H1 (cell line): ENCODE measurements around the gene MAP3K6. TPM values are rescaled to one million over a fixed set of nuclear protein-coding genes. Genes with fewer than 3 reads are reported as not detected.
A peak's percentile ranks its signal among the peaks of the same experiment; 100 is the strongest.

Experiments
- CTCF ChIA-PET: fragments of 300-600 bp; sonication (Branson Sonifier 250); formaldehyde crosslinking; loops from one replicate; lab custom pipeline; 2021; ENCODE audit not compliant: partially characterized antibody; lab: Charles Lee
- POLR2A ChIA-PET: fragments of 300-600 bp; sonication (Branson Sonifier 250); formaldehyde crosslinking; loops from one replicate; lab custom pipeline; 2021; ENCODE audit warnings: inconsistent platforms; ENCODE audit not compliant: partially characterized antibody; lab: Charles Lee
- DNase-seq, 2 experiments: peaks; one replicate each; pipeline versions ENCODE4 v3.0.0 to v3.0.0-alpha.2; 2010 to 2022; ENCODE audit warnings: low spot score in 2 of 2, low read depth in 1 of 2, mixed read lengths in 1 of 2
- FAIRE-seq: peaks from 2 replicates; lab custom pipeline; 2011; peaks lifted over from hg19 to GRCh38; lab: Jason Lieb, UNC
- H2AFZ ChIP-seq: 2 replicates; pipeline ENCODE4 v1.8.1; 2012; ENCODE audit warnings: low read length, inconsistent platforms
- H2AK5ac ChIP-seq: 2 replicates; pipeline ENCODE4 v1.6.1; 2013; ENCODE audit warnings: low read depth, low read length
- H2BK120ac ChIP-seq: replicated peaks from 2 replicates; pipeline ENCODE3; 2013; ENCODE audit warnings: low read depth, low read length, inconsistent platforms
- H2BK12ac ChIP-seq: 2 replicates; pipeline ENCODE4 v1.6.1; 2013; ENCODE audit warnings: low read depth, low read length
- H2BK15ac ChIP-seq: 2 replicates; pipeline ENCODE4 v1.6.1; 2013; ENCODE audit warnings: low read length
- H2BK20ac ChIP-seq: 2 replicates; pipeline ENCODE4 v1.6.1; 2013; ENCODE audit warnings: low read length
- H2BK5ac ChIP-seq: 2 replicates; pipeline ENCODE4 v1.6.1; 2013; ENCODE audit warnings: low read depth, low read length
- H3K14ac ChIP-seq: 2 replicates; pipeline ENCODE4 v1.6.1; 2013; ENCODE audit warnings: inconsistent platforms; ENCODE audit not compliant: insufficient read length
- H3K18ac ChIP-seq: 2 replicates; pipeline ENCODE4 v1.6.1; 2013; ENCODE audit warnings: low read length; ENCODE audit errors: extremely low read depth
- H3K23ac ChIP-seq: 2 replicates; pipeline ENCODE4 v1.6.1; 2013; ENCODE audit warnings: inconsistent platforms; ENCODE audit not compliant: insufficient read length
- H3K23me2 ChIP-seq: 2 replicates; pipeline ENCODE4 v1.6.1; 2013; ENCODE audit warnings: low read depth, low read length
- H3K27ac ChIP-seq: 2 replicates; pipeline ENCODE4 v1.6.1; 2011; ENCODE audit warnings: low read depth, low read length, inconsistent platforms
- H3K27me3 ChIP-seq, 4 experiments: replicated peaks in 1 of 4; 1 replicate in 1 of 4; 2 replicates in 3 of 4; pipeline versions ENCODE4 v1.6.1 to v1.8.1; 2011 to 2013; ENCODE audit warnings: low read length in 3 of 4, mild to moderate bottlenecking in 3 of 4, inconsistent platforms in 2 of 4, mixed read lengths in 2 of 4, moderate library complexity in 1 of 4; ENCODE audit not compliant: control insufficient read depth in 3 of 4, insufficient read depth in 3 of 4; ENCODE audit errors: extremely low read depth in 1 of 4
- H3K36me3 ChIP-seq, 4 experiments: 2 replicates each; pipeline versions ENCODE4 v1.6.1 to v1.8.1; 2011 to 2013; ENCODE audit warnings: mild to moderate bottlenecking in 4 of 4, low read length in 3 of 4, moderate library complexity in 2 of 4, control low read depth in 1 of 4, inconsistent platforms in 1 of 4; ENCODE audit not compliant: insufficient read depth in 4 of 4, control insufficient read depth in 2 of 4
- H3K4ac ChIP-seq: replicated peaks from 2 replicates; pipeline ENCODE3; 2013; ENCODE audit warnings: low read length, low read depth, mixed read lengths, inconsistent platforms; ENCODE audit not compliant: insufficient read length
- H3K4me1 ChIP-seq, 4 experiments: replicated peaks in 1 of 4; 1 replicate in 1 of 4; 2 replicates in 3 of 4; pipeline versions ENCODE4 v1.6.1 to v1.8.1; 2011 to 2013; ENCODE audit warnings: low read length in 3 of 4, inconsistent platforms in 2 of 4, mixed read lengths in 1 of 4; ENCODE audit not compliant: insufficient read depth in 4 of 4, control insufficient read depth in 3 of 4
- H3K4me2 ChIP-seq, 2 experiments: 2 replicates each; pipeline versions ENCODE4 v1.6.1 to v1.8.1; 2011 to 2013; ENCODE audit warnings: low read depth in 2 of 2, low read length in 2 of 2, control low read depth in 1 of 2, inconsistent platforms in 1 of 2, mild to moderate bottlenecking in 1 of 2; ENCODE audit not compliant: insufficient read depth in 1 of 2
- H3K4me3 ChIP-seq, 4 experiments: fragments of 200-600, 300-600 bp in 1 of 4; sonication (generic), shearing (Covaris generic), sonication (Bioruptor Twin) in 1 of 4; 2 replicates each; pipeline versions ENCODE4 v1.5.1 to v1.8.1; 2011 to 2016; ENCODE audit warnings: low read length in 4 of 4, low read depth in 3 of 4, control low read depth in 2 of 4, inconsistent platforms in 2 of 4, mild to moderate bottlenecking in 2 of 4, mixed read lengths in 1 of 4, moderate library complexity in 1 of 4; ENCODE audit not compliant: insufficient read depth in 2 of 4; ENCODE audit errors: extremely low read depth in 1 of 4
- H3K56ac ChIP-seq: replicated peaks from 2 replicates; pipeline ENCODE3; 2013; ENCODE audit warnings: low read depth, mild to moderate bottlenecking, mixed read lengths, low read length, inconsistent platforms; ENCODE audit not compliant: insufficient read length
- H3K79me1 ChIP-seq: 2 replicates; pipeline ENCODE4 v1.6.1; 2013; ENCODE audit warnings: low read depth, low read length, control low read depth
- H3K79me2 ChIP-seq, 2 experiments: 2 replicates each; pipeline versions ENCODE4 v1.6.1 to v1.8.1; 2012 to 2013; ENCODE audit warnings: low read length in 2 of 2, mild to moderate bottlenecking in 2 of 2, inconsistent platforms in 1 of 2; ENCODE audit not compliant: insufficient read depth in 2 of 2, control insufficient read depth in 1 of 2
- H3K9ac ChIP-seq, 4 experiments: replicated peaks in 1 of 4; 1 replicate in 1 of 4; 2 replicates in 3 of 4; pipeline versions ENCODE4 v1.6.1 to v1.8.1; 2011 to 2013; ENCODE audit warnings: low read depth in 3 of 4, low read length in 3 of 4, control low read depth in 2 of 4, mild to moderate bottlenecking in 2 of 4, moderate library complexity in 2 of 4, inconsistent platforms in 1 of 4; ENCODE audit errors: extremely low read depth in 1 of 4
- H3K9me3 ChIP-seq, 2 experiments: 2 replicates each; pipeline versions ENCODE4 v1.6.1 to v1.8.1; 2012 to 2013; ENCODE audit warnings: mild to moderate bottlenecking in 2 of 2, moderate library complexity in 2 of 2, control low read depth in 1 of 2, inconsistent platforms in 1 of 2, low read depth in 1 of 2, low read length in 1 of 2, mixed read lengths in 1 of 2; ENCODE audit not compliant: insufficient read depth in 2 of 2
- H4K20me1 ChIP-seq, 2 experiments: replicated peaks in 1 of 2; 2 replicates each; pipeline versions ENCODE3 to v1.8.1; 2011 to 2013; ENCODE audit warnings: inconsistent platforms in 2 of 2, low read length in 2 of 2, mild to moderate bottlenecking in 1 of 2; ENCODE audit not compliant: insufficient read depth in 2 of 2, control insufficient read depth in 1 of 2
- H4K5ac ChIP-seq: 2 replicates; pipeline ENCODE4 v1.6.1; 2013; ENCODE audit warnings: low read length, low read depth, mixed read lengths, inconsistent platforms; ENCODE audit not compliant: insufficient read length
- H4K8ac ChIP-seq: 2 replicates; pipeline ENCODE4 v1.8.0; 2013; ENCODE audit warnings: mild to moderate bottlenecking, moderate library complexity, low read length, inconsistent platforms; ENCODE audit not compliant: insufficient read depth; ENCODE audit errors: extremely low read depth
- H4K91ac ChIP-seq: replicated peaks from 2 replicates; pipeline ENCODE3; 2013; ENCODE audit warnings: low read length, mixed read lengths, inconsistent platforms; ENCODE audit not compliant: insufficient read length
- BACH1 ChIP-seq: IDR thresholded peaks from 2 replicates; pipeline ENCODE4 v1.6.1; 2012; ENCODE audit warnings: low read length, improper control_type of control experiment
- GABPA ChIP-seq: IDR thresholded peaks from 2 replicates; pipeline ENCODE4 v1.6.1; 2011; ENCODE audit warnings: mild to moderate bottlenecking, low read length, moderate library complexity, borderline replicate concordance; ENCODE audit not compliant: insufficient read depth
- HDAC6 ChIP-seq: IDR thresholded peaks from one replicate; pipeline ENCODE4 v1.7.1; 2012; ENCODE audit warnings: low read depth, mild to moderate bottlenecking, inconsistent platforms, low read length, moderate library complexity
- KDM4A ChIP-seq: IDR thresholded peaks from one replicate; pipeline ENCODE4 v1.7.1; 2012; ENCODE audit warnings: low read depth, mild to moderate bottlenecking, moderate library complexity, low read length, inconsistent platforms; ENCODE audit not compliant: severe bottlenecking
- NRF1 ChIP-seq: IDR thresholded peaks from 2 replicates; pipeline ENCODE4 v1.6.1; 2011; ENCODE audit warnings: mild to moderate bottlenecking, low read depth, low read length, improper control_type of control experiment
- PHF8 ChIP-seq: fragments of 200-600 bp; sonication (generic); conservative IDR thresholded peaks from 2 replicates; pipeline ENCODE4 v1.7.1; 2012; ENCODE audit warnings: low read depth, mild to moderate bottlenecking, inconsistent platforms, low read length, moderate library complexity
- POLR2AphosphoS5 ChIP-seq: IDR thresholded peaks from 2 replicates; pipeline ENCODE4 v1.6.1; 2011; ENCODE audit warnings: low read depth, low read length
- RNF2 ChIP-seq: fragments of 200-900, 300-1000 bp; sonication (generic); IDR thresholded peaks from 2 replicates; pipeline ENCODE4 v1.7.1; 2016; ENCODE audit warnings: borderline replicate concordance, low read depth, mild to moderate bottlenecking, antibody characterized with exemption, low read length; ENCODE audit not compliant: poor library complexity, severe bottlenecking; ENCODE audit errors: missing control alignments
- SIN3A ChIP-seq, 2 experiments: IDR thresholded peaks in 1 of 2; conservative IDR thresholded peaks in 1 of 2; 2 replicates each; pipeline ENCODE4 v1.6.1; 2011 to 2012; ENCODE audit warnings: low read length in 2 of 2, improper control_type of control experiment in 1 of 2, low read depth in 1 of 2, mild to moderate bottlenecking in 1 of 2
- SIRT6 ChIP-seq: IDR thresholded peaks from one replicate; pipeline ENCODE4 v1.7.1; 2012; ENCODE audit warnings: low read length, inconsistent platforms
- SRF ChIP-seq: IDR thresholded peaks from 2 replicates; pipeline ENCODE4 v1.6.1; 2011; ENCODE audit warnings: mild to moderate bottlenecking, low read depth, low read length, moderate library complexity
- TCF12 ChIP-seq: IDR thresholded peaks from 2 replicates; pipeline ENCODE4 v1.6.1; 2011; ENCODE audit warnings: low read depth, mild to moderate bottlenecking, low read length
- WGBS, 2 experiments: shearing (Covaris generic) in 1 of 2; methylation state at CpG; one replicate each; pipeline versions ENCODE4 v1.1.6 to v1.1.7; 2013 to 2015; ENCODE audit warnings: low lambda C conversion rate in 2 of 2, mixed read lengths in 2 of 2, inconsistent platforms in 1 of 2, low coverage in 1 of 2, missing lambda C conversion rate in 1 of 2; ENCODE audit not compliant: insufficient replicate concordance in 2 of 2, insufficient coverage in 1 of 2, insufficient read length in 1 of 2; ENCODE audit errors: extremely low coverage in 1 of 2, missing lambda C conversion rate in 1 of 2; 5-methylcytosine and 5-hydroxymethylcytosine counted together
- polyA plus RNA-seq, 7 experiments: library from polyadenylated mRNA; depleted of rRNA in 3 of 7; stranded (reverse) in 5 of 7; unstranded in 2 of 7; fragments of >200 nt in 5 of 7; fragments of 200-250 nt in 2 of 7; gene quantifications; 1 replicate in 5 of 7; 2 replicates in 1 of 7; 4 replicates in 1 of 7; pipeline versions ENCODE4 v1.2.1 to v1.2.3, GENCODE V29; 2011 to 2013; ENCODE audit warnings: missing spikeins in 2 of 7, mixed read lengths in 2 of 7
- total RNA-seq: library from RNA; stranded (reverse); fragmentation: NEBNext Ultra II Directional; extraction: Animal tissue kit (Norgen Biotek cat#: 25700); gene quantifications from 2 replicates; pipeline ENCODE4 v1.2.1, GENCODE V29; 2021

MAP3K6 gene
- total and polyA plus RNA-seq, 2 of the 8 experiments (the other 6 are each of a cell fraction or from before 2014, with no cell fraction given) = 7.4 to 7.6 TPM

- Histone ChIP-seq H4K91ac (peak overlapping the region; percentile 63), H2AFZ (peak overlapping the region; percentile 82), H3K56ac (no peak overlapping the region), H3K4ac (peak overlapping the region; percentile 73), H3K4me3 (peak overlapping the region; percentile 61 to 82 (median 70); a peak in 7 of 8 replicates), H2AK5ac (no peak overlapping the region), H3K27me3 (no peaks in the 10 kb centered on the region), H4K5ac (no peak overlapping the region), H2BK12ac (peak overlapping the region; percentile 75; the same call in 1 of the 2 replicates), H2BK120ac (no peak overlapping the region), H3K23ac (no peak overlapping the region), H3K23me2 (peaks cover 13% of the 10 kb centered on the region), H3K9me3 (no peaks in the 10 kb centered on the region), H3K36me3 (no peaks in the 10 kb centered on the region), H3K27ac (no peak overlapping the region; the same call in 1 of the 2 replicates), H3K4me2 (peak overlapping the region; percentile 85 to 92), H2BK20ac (peak overlapping the region; percentile 48), H3K79me1 (no peaks in the 10 kb centered on the region), H3K14ac (no peak overlapping the region), H3K4me1 (peaks cover 2 to 19% (median 12%) of the 10 kb centered on the region in 4 experiments), H2BK5ac (peak overlapping the region; percentile 83), H4K20me1 (peaks cover 2 to 6% of the 10 kb centered on the region in 2 experiments), H3K9ac (peak overlapping the region in 1 of 4 experiments; percentile 26; a peak in 1 of 7 replicates), H3K79me2 (no peaks in the 10 kb centered on the region), H2BK15ac (peak overlapping the region; percentile 81; the same call in 1 of the 2 replicates), H3K18ac (peak overlapping the region; percentile 83), H4K8ac (no peak overlapping the region; the same call in none of the 2 replicates)
- DNase-seq (peak in 1 of 2 experiments; percentile 83), FAIRE-seq (peak; percentile 13)
- ChIA-PET POLR2A (interaction anchor here (1.0 to 2.5 kb wide), 13 partner anchors 23 to 214 kb away, joined by 3 to 11 read pairs (median 4); no protein-coding TSS in a partner anchor), CTCF (interaction anchor here (0.6 to 18.9 kb wide), 38 partner anchors 7 to 1872 kb away, joined by 3 to 625 read pairs (median 4); partner anchors contain the start of genes CD164L2, FAM76A, FCN3 and MAP3K6)
- WGBS, 2 experiments = 16% methylated on average over 13 of the region's 13 CpGs; no CpG with 5 or more reads in 1 of the 2 experiments
- TF ChIP-seq TCF12 (no peak), SRF (no peak), RNF2 (no peak), GABPA (no peak), SIN3A (conservative IDR thresholded peaks at IDR 0.05 in 1 of 2, IDR thresholded peaks at IDR 0.05 in 1 of 2; ENCODE audit: low read depth in 1 of 2, low read length in 2 of 2) (0 out of 4 replicates have a peak, but pooled peaks of 1 of the 2 experiments have one; percentile 30), SIRT6 (no peak), PHF8 (0 out of 2 replicates have a peak, but pooled peaks have one; percentile 26), HDAC6 (no peak), POLR2AphosphoS5 (no peak), NRF1 (no peak), KDM4A (no peak), BACH1 (no peak)
These were observed 24.8 kb upstream of the MAP3K6 start for GRCh38 chr1:27391511-27392095.
